ENCODE data around the gene GEMIN2. TPM values are rescaled to one million over a fixed set of nuclear protein-coding genes. Genes with fewer than 3 reads are reported as not detected.
"Not testable (repeated sequence)": the region's sequence is repeated elsewhere in the genome, so short reads cannot be mapped to it uniquely, and the experiment has no call there.

The GEMIN2 gene
- polyA plus RNA-seq, 1 experiment: 5.9 TPM

GRCh38 chr14:39145266-39145966 lies 31.3 kb downstream of the GEMIN2 start:
- TF ChIP-seq CTCF (IDR thresholded peaks at IDR 0.05; ENCODE audit: insufficient read depth, low read depth, low read length): no peak
- Histone ChIP-seq H3K4me3 (ENCODE audit: low read depth, low read length) (no peak overlapping the region), H3K27me3 (ENCODE audit: control insufficient read depth, insufficient read depth, low read length) (no peaks in the 10 kb centered on the region), H3K36me3 (ENCODE audit: control insufficient read depth, insufficient read depth, low read length) (no peaks in the 10 kb centered on the region; the same call in 1 of the 2 replicates)
- ChIA-PET POLR2A (no interaction called here), CTCF (no interaction called here)
- no peak for DNase-seq (ENCODE audit: low read depth)

GRCh38 chr14:39154594-39155189 lies 40.6 kb downstream of the GEMIN2 start:
- Histone ChIP-seq H3K27me3 (ENCODE audit: control insufficient read depth, insufficient read depth, low read length) (no peaks in the 10 kb centered on the region), H3K36me3 (ENCODE audit: control insufficient read depth, insufficient read depth, low read length) (peaks cover 3% of the 10 kb centered on the region; the same call in 1 of the 2 replicates), H3K4me3 (ENCODE audit: low read depth, low read length) (no peak overlapping the region)
- CTCF ChIA-PET: interaction anchor here (0.6 kb wide), 1 partner anchor 32 kb away, joined by 3 read pairs; no protein-coding TSS in a partner anchor
- no peak for TF ChIP-seq CTCF (IDR thresholded peaks at IDR 0.05; ENCODE audit: insufficient read depth, low read depth, low read length)
- no peak for DNase-seq (ENCODE audit: low read depth)
- POLR2A ChIA-PET: no interaction called here

GRCh38 chr14:39157491-39157890 lies 43.4 kb downstream of the GEMIN2 start:
- Histone ChIP-seq H3K4me3 (ENCODE audit: low read depth, low read length) (no peak overlapping the region), H3K27me3 (ENCODE audit: control insufficient read depth, insufficient read depth, low read length) (no peaks in the 10 kb centered on the region), H3K36me3 (ENCODE audit: control insufficient read depth, insufficient read depth, low read length) (peaks cover 2% of the 10 kb centered on the region; the same call in 1 of the 2 replicates)
- no peak for TF ChIP-seq CTCF (IDR thresholded peaks at IDR 0.05; ENCODE audit: insufficient read depth, low read depth, low read length)
- POLR2A ChIA-PET: interaction anchor here (0.6 kb wide), 1 partner anchor 13 kb away, joined by 3 read pairs; the partner anchor contains the start of gene TRAPPC6B
- CTCF ChIA-PET: interaction anchor here (0.6 kb wide), 1 partner anchor 273 kb away, joined by 3 read pairs; no protein-coding TSS in a partner anchor
- no peak for DNase-seq (ENCODE audit: low read depth)

- H3K27me3 ChIP-seq (ENCODE audit: control insufficient read depth, insufficient read depth, low read length): no peaks in the 10 kb centered on the region
- DNase-seq (ENCODE audit: low read depth): no peak
- CTCF ChIA-PET: interaction anchor here (0.6 kb wide), 1 partner anchor 1045 kb away, joined by 3 read pairs; no protein-coding TSS in a partner anchor
- no peak overlapping the region for H3K4me3 ChIP-seq (ENCODE audit: low read depth, low read length)
- no peak for TF ChIP-seq CTCF (IDR thresholded peaks at IDR 0.05; ENCODE audit: insufficient read depth, low read depth, low read length)
- POLR2A ChIA-PET: no interaction called here
- H3K36me3 ChIP-seq (ENCODE audit: control insufficient read depth, insufficient read depth, low read length): peaks cover 1% of the 10 kb centered on the region; the same call in 1 of the 2 replicates
Observed at GRCh38 chr14:39158222-39158858, 44.2 kb downstream of the GEMIN2 start.

GRCh38 chr14:39160494-39160893 lies 46.4 kb downstream of the GEMIN2 start:
- POLR2A ChIA-PET: no interaction called here
- TF ChIP-seq CTCF (IDR thresholded peaks at IDR 0.05; ENCODE audit: insufficient read depth, low read depth, low read length): no peak
- Histone ChIP-seq H3K27me3 (ENCODE audit: control insufficient read depth, insufficient read depth, low read length) (no peaks in the 10 kb centered on the region), H3K4me3 (ENCODE audit: low read depth, low read length) (no peak overlapping the region), H3K36me3 (ENCODE audit: control insufficient read depth, insufficient read depth, low read length) (peaks cover 1% of the 10 kb centered on the region; the same call in 1 of the 2 replicates)
- CTCF ChIA-PET: interaction anchor here (1.8 to 1.9 kb wide), 2 partner anchors 9 to 10 kb away, joined by 4 to 8 read pairs; partner anchors contain the start of gene TRAPPC6B
- DNase-seq (ENCODE audit: low read depth): no peak

- POLR2A ChIA-PET; H3K4me3 ChIP-seq (ENCODE audit: low read depth, low read length): not testable (repeated sequence)
- CTCF ChIA-PET: interaction anchor here (0.6 to 0.9 kb wide), 2 partner anchors 43 to 263 kb away, joined by 3 read pairs; no protein-coding TSS in a partner anchor
Observed at GRCh38 chr14:39167797-39168320, 53.7 kb downstream of the GEMIN2 start.

More at GRCh38 chr14:39167797-39168320, 53.7 kb downstream of the GEMIN2 start:
- DNase-seq (ENCODE audit: low read depth); H3K27me3 ChIP-seq (ENCODE audit: control insufficient read depth, insufficient read depth, low read length); H3K36me3 ChIP-seq (ENCODE audit: control insufficient read depth, insufficient read depth, low read length): not testable (repeated sequence)
